HG03135 (cell line): Measurements from ENCODE around the gene HTRA3.
"Not testable (repeated sequence)": the region's sequence is repeated elsewhere in the genome, so short reads cannot be mapped to it uniquely, and the experiment has no call there.

ENCODE experiments used
- ATAC-seq: cut with Tn5 transposase; IDR thresholded peaks from one replicate; pipeline ENCODE4 v1.9.1; 2021; ENCODE audit warnings: mild to moderate bottlenecking, moderate library complexity; ENCODE audit not compliant: unreplicated experiment

Gene HTRA3

DNA sequence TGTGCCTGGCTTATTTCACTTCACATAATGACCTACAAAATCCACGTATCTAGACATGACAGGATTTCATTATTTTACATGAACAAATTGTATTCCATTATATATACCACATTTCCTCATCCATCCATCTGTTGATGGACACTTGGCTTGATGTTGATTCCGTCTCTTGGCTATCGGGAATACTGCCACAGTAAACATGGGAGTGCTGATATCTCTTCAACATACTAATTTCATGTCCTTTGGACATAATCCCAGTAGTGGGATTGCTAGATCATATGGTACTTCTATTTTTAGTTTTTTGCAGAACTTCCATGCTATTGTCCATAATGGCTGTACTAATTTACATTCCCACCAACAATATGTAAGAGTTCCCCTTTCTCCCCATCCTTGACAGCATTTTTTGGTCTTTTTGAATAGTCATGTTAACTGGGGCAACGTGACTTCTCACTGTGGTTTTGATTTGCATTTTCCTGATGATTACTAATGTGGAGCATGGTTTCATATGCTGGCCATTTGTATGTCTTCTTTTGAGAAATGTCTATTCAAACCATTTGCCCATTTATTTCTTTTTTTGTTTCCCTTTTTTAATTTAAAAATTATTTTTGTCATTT lies 68.9 kb downstream of the HTRA3 start:
- ATAC-seq: no peak

DNA sequence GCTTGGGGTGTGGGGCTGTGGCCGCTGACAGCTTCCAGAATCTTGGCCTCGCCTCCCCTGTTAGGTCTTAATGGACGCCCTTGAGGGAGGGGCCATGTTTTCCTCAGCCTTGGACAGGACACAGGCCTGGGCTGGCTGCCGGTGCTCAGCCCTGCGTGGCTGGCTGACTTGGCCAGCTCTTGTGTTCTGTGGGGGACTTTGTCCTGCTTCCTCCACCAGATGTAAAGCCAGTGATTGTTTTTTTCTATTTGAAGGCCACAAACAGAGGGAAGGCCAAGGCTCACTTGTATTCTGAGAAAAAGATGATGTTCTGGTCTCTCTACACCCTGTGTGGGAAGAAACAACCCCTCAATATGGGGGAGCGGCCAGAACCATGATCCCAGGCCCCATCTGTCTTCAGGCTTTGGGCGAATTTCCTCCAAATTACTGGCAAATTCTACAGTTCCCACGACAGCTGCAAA lies 71.3 kb downstream of the HTRA3 start:
- ATAC-seq: no peak

GRCh38 chr4:8341281-8341680 lies 71.7 kb downstream of the HTRA3 start:
- ATAC-seq: not testable (repeated sequence)

DNA sequence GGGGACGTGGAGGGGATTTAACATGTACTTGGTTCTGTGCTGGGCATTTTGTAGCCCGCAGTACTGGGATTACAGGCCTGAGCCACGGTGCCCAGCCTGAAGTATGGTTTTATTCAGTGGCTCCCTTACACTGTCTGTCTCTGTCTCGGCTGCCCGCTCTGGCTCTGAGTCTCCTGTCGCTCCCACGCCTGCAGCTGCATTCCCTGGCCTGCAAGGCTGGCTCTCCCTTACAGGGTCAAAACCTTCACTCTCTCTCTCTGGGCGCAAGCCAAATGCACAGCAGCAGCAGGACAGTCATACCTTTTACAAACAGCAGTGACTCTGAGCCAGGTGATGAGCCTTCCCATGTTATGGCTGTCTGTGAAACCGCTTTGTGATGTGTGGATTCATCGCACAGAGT lies 72.1 kb downstream of the HTRA3 start:
- ATAC-seq: no peak

DNA sequence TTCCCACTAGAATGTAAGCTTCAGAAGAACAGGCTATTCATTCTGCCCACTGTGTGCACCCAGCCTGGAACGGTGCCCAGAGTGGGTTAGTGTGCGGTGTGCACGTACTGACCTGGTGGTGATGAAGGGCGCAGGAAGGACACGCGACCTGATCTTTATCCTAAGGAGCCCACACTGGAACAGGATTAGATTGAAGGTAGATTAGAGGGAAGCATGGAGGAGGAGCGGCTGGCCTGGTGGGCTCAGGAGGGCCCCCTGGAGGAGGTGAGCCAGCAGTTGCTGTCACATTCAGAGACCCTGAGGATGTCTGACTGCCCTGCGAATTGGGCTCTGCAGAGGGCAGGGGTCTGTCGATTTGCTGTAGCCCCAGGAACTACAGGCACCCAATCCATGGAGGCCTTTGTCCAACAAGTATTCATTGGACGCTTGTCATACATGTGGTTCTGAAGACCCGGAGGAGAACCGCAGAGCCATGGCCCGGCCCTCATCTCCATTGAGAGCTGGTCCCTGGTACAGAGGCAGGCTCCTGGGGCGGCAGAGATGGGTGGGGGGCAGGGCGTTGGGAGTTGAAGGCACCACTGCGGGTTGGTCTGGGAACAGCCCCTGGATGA lies 73.2 kb downstream of the HTRA3 start:
- no peak for ATAC-seq

GRCh38 chr4:8343262-8343966 lies 73.9 kb downstream of the HTRA3 start:
- no peak for ATAC-seq

- ATAC-seq: no peak
Measured at GRCh38 chr4:8343967-8344331, 74.4 kb downstream of the HTRA3 start.

GRCh38 chr4:8344377-8344776 lies 74.8 kb downstream of the HTRA3 start:
- no peak for ATAC-seq

GRCh38 chr4:8345053-8345945 lies 75.7 kb downstream of the HTRA3 start:
- ATAC-seq: no peak

DNA sequence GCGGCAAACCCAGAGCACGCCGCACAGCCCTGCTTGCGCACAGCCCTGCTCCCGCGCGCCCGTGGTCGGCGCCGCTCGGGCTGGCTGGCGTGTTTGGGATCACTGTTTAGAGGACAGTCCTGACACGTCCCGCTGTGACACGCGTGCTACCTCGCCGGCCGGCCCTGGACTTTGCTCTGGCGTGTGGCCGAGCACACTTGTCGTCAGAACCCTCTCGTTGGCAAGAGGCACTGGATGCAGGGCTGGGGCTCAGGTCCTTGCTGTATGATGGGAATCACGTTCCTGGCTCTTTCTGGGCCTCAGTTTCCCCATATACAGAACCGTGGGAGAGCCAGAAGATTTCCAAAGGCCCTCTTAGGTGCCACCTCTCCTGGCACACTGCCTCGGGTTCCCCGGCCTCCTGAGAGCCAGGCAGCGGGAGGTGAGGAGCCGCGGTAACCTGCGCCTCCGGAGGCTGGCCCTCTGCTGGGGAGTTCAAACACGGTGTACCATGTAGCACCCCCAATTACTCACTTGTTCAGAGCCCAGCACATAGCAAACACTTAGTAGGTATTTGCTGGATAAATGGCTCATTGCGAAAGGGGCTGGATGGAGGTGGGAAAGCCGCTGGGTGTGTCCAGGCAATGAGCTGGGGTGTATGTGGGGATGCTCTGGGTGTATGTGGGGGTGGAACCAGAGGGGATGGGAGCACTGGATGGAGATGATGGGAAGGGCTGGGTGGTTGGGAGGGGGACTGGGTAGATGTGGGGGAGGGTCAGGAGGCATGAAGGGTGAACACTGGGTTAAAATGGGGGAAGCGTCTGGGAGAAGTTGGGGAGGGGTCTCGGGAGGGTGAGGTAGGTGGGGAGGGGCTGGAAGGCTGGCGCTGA lies 76.6 kb downstream of the HTRA3 start:
- ATAC-seq: no peak

- no peak for ATAC-seq
Measured at GRCh38 chr4:8346838-8347605, 77.5 kb downstream of the HTRA3 start.

DNA sequence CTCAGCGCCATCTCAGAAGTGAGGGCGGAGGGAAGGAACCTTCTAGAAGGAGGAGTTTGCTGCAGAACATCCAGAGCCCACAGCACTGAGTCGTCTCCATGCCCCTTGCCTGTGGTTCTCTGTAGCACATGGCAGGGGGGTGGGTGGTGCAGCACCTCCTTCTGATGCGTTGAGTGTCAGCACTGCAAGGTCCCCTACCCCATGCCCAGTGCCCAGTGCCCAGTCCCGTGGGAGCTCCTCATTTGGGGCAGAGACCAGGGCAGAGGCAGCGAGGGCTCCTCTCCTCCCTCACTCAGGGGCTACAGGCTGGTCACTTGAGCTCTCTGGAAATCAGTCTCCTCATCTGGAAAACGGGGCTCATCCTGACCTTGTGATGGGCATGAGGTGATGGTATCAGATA lies 78.1 kb downstream of the HTRA3 start:
- ATAC-seq: no peak

- no peak for ATAC-seq
Measured at GRCh38 chr4:8348071-8348470, 78.5 kb downstream of the HTRA3 start.

GRCh38 chr4:8349236-8349635 lies 79.7 kb downstream of the HTRA3 start:
- ATAC-seq: not testable (repeated sequence)

DNA sequence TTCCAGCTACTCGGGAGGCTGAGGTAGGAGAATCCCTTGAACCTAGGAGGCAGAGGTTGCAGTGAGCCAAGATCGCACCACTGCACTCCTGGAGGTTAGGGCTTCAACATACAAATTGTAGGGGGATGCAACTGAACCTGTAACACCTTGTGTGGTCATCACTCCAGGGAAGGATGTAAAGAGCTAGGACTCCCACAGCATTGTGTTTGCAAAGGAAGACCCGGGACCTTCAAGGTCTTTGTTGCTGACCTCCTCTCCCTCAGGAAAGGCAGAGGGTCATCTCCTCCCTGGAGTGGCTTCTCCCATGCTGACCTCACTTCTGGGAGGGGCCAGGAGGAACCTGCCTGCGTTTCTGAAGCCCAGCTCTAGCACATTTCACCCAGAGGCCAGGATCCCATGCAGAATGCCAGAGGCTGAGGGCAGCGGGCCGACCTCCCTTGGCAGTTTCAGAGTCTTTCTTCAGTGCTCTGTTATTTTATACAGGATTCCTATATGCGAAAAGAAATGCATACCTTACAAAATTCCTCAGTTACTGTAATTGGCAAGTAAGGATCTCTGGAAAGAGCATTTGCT lies 80.2 kb downstream of the HTRA3 start:
- no peak for ATAC-seq

- no peak for ATAC-seq
Measured at GRCh38 chr4:8350352-8350751, 80.8 kb downstream of the HTRA3 start.

DNA sequence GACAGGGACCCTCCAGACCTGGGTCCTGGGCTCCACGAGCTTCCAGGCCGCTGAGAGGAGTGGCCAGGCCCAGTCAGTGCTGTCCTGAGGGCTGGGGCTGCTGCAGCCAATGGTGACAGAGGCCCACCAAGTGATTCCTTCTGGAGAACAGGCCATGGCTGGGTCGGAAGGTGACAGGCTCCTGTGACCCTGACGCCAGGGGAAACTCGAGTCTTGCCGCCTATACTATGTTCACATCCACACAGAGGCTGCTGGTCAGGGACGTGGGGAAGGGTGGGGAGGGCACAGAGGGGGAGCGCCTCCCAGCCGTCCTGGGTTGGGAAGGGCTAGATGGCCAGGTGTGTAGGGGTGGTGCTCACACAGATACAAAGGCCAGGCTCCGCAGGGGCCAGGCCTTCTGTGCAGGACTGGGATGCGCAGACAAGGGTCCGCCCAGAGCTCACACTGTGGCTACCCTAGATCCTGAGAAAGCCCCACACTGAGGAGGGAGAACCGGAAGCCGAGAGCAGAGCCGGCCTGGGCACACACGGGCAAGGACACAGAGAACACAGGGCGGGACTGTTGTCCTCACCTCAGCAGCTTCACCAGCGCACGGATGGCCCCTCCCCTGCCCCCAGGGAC lies 81.4 kb downstream of the HTRA3 start:
- no peak for ATAC-seq

GRCh38 chr4:8351931-8352367 lies 82.4 kb downstream of the HTRA3 start:
- no peak for ATAC-seq
